Mesenchymal stem cell (in vitro differentiated cells and primary cell): ENCODE measurements around the gene KDM5A.

ENCODE experiments used
- DNase-seq: peaks from one replicate; pipeline ENCODE4 v3.0.0-alpha.2; 2013
- H2AFZ ChIP-seq: one replicate; pipeline ENCODE4 v1.6.1; 2013; ENCODE audit warnings: low read depth, mild to moderate bottlenecking, control low read depth, inconsistent platforms, low read length, moderate library complexity
- H2AK5ac ChIP-seq: 2 replicates; pipeline ENCODE4 v1.6.1; 2013; ENCODE audit warnings: low read length, moderate library complexity, mild to moderate bottlenecking, inconsistent platforms; ENCODE audit not compliant: severe bottlenecking
- H2BK120ac ChIP-seq: one replicate; pipeline ENCODE4 v1.6.1; 2013; ENCODE audit warnings: low read depth, mild to moderate bottlenecking, inconsistent platforms, low read length, moderate library complexity
- H2BK12ac ChIP-seq, 2 experiments: one replicate each; pipeline ENCODE4 v1.6.1; 2013; ENCODE audit warnings: inconsistent platforms in 2 of 2, low read length in 2 of 2, mild to moderate bottlenecking in 2 of 2, moderate library complexity in 2 of 2, control low read depth in 1 of 2
- H2BK15ac ChIP-seq: one replicate; pipeline ENCODE4 v1.6.1; 2013; ENCODE audit warnings: mild to moderate bottlenecking, low read depth, inconsistent platforms; ENCODE audit not compliant: poor library complexity, severe bottlenecking
- H2BK5ac ChIP-seq: 2 replicates; pipeline ENCODE4 v1.6.1; 2013; ENCODE audit warnings: low read depth, mild to moderate bottlenecking, low read length, control low read depth, inconsistent platforms; ENCODE audit not compliant: poor library complexity, severe bottlenecking
- H3K14ac ChIP-seq, 2 experiments: one replicate each; pipeline ENCODE4 v1.6.1; 2013; ENCODE audit warnings: inconsistent platforms in 2 of 2, low read length in 2 of 2, control low read depth in 1 of 2, mild to moderate bottlenecking in 1 of 2, moderate library complexity in 1 of 2
- H3K18ac ChIP-seq, 2 experiments: one replicate each; pipeline ENCODE4 v1.6.1; 2013; ENCODE audit warnings: inconsistent platforms in 2 of 2, low read length in 2 of 2, control low read depth in 1 of 2, low read depth in 1 of 2, mild to moderate bottlenecking in 1 of 2
- H3K23ac ChIP-seq, 2 experiments: one replicate each; pipeline ENCODE4 v1.6.1; 2013; ENCODE audit warnings: inconsistent platforms in 2 of 2, low read length in 2 of 2, mild to moderate bottlenecking in 2 of 2, moderate library complexity in 2 of 2, control low read depth in 1 of 2
- H3K27ac ChIP-seq: 2 replicates; pipeline ENCODE4 v1.5.1; 2013; ENCODE audit warnings: mild to moderate bottlenecking, moderate library complexity, low read length, control low read depth, inconsistent platforms; ENCODE audit not compliant: poor library complexity, severe bottlenecking
- H3K27me3 ChIP-seq, 2 experiments: 2 replicates each; pipeline versions ENCODE4 v1.6.1 to v1.7.0; 2013; ENCODE audit warnings: low read length in 2 of 2, mild to moderate bottlenecking in 2 of 2, moderate library complexity in 2 of 2, control low read depth in 1 of 2, inconsistent platforms in 1 of 2; ENCODE audit not compliant: control insufficient read depth in 1 of 2, insufficient read depth in 1 of 2
- H3K36me3 ChIP-seq, 2 experiments: 2 replicates each; pipeline versions ENCODE4 v1.6.1 to v1.7.0; 2013; ENCODE audit warnings: low read length in 2 of 2, control low read depth in 1 of 2, inconsistent platforms in 1 of 2, low read depth in 1 of 2, mild to moderate bottlenecking in 1 of 2; ENCODE audit not compliant: insufficient read depth in 2 of 2, control insufficient read depth in 1 of 2
- H3K4ac ChIP-seq, 2 experiments: one replicate each; pipeline ENCODE4 v1.6.1; 2013; ENCODE audit warnings: inconsistent platforms in 2 of 2, low read length in 2 of 2, mild to moderate bottlenecking in 2 of 2, moderate library complexity in 2 of 2, control low read depth in 1 of 2, low read depth in 1 of 2
- H3K4me1 ChIP-seq: 2 replicates; pipeline ENCODE4 v1.6.1; 2013; ENCODE audit warnings: low read depth, low read length, control low read depth; ENCODE audit not compliant: control insufficient read depth, insufficient read depth
- H3K4me2 ChIP-seq: 2 replicates; pipeline ENCODE4 v1.6.1; 2013; ENCODE audit warnings: low read length, mild to moderate bottlenecking, inconsistent platforms; ENCODE audit not compliant: poor library complexity, severe bottlenecking
- H3K4me3 ChIP-seq, 2 experiments: 2 replicates each; pipeline versions ENCODE4 v1.5.1 to v1.7.0; 2013; ENCODE audit warnings: low read length in 2 of 2, mild to moderate bottlenecking in 2 of 2, control low read depth in 1 of 2, low read depth in 1 of 2; ENCODE audit not compliant: insufficient read depth in 1 of 2
- H3K79me1 ChIP-seq: replicated peaks from 2 replicates; pipeline ENCODE4 v1.6.1; 2013; ENCODE audit warnings: mild to moderate bottlenecking, control low read depth, low read length, inconsistent platforms; ENCODE audit not compliant: poor library complexity, severe bottlenecking
- H3K9ac ChIP-seq: 2 replicates; pipeline ENCODE4 v1.7.0; 2013; ENCODE audit warnings: mild to moderate bottlenecking, low read length, moderate library complexity
- H3K9me3 ChIP-seq: 2 replicates; pipeline ENCODE4 v1.7.0; 2013; ENCODE audit warnings: mild to moderate bottlenecking, low read length; ENCODE audit not compliant: control insufficient read depth
- H4K8ac ChIP-seq: one replicate; pipeline ENCODE4 v1.6.1; 2013; ENCODE audit warnings: inconsistent platforms, mild to moderate bottlenecking, low read length, moderate library complexity
- H4K91ac ChIP-seq: one replicate; pipeline ENCODE4 v1.6.1; 2013; ENCODE audit warnings: mild to moderate bottlenecking, low read length, inconsistent platforms
- WGBS: methylation state at CpG from one replicate; pipeline ENCODE4 v1.1.7; 2013; ENCODE audit warnings: mixed read lengths; 5-methylcytosine and 5-hydroxymethylcytosine counted together

The KDM5A gene

DNA sequence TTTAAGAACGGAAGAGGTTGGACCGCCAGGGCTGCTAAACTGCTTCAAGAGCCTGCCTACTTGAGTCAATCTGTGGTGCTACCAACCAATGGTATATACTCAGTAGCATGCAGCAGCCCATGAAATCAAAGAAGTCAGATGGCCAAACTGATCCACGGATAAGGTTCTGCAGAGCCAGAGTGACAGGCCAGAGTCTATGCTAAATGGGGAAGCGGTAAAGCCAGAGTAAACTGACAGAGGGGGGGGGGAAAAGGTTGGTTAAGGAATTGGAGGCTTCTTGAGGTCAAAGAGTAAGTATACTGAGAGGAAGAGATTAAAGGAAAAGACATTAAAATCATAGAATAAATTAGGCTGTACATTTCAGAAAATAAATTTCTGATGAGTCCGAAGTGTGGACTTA is 111.1 kb downstream of the KDM5A start:
- Histone ChIP-seq H3K27ac (no peak overlapping the region), H3K4me3 (no peak overlapping the region), H3K4me2 (no peak overlapping the region), H4K8ac (no peak overlapping the region), H4K91ac (no peak overlapping the region), H2AFZ (no peak overlapping the region), H2BK120ac (no peak overlapping the region), H3K36me3 (peaks cover 3 to 40% of the 10 kb centered on the region in 2 experiments), H3K18ac (no peak overlapping the region), H3K79me1 (peaks cover 8% of the 10 kb centered on the region), H3K9ac (no peak overlapping the region), H2AK5ac (no peak overlapping the region), H3K23ac (no peak overlapping the region), H3K9me3 (no peaks in the 10 kb centered on the region), H3K27me3 (no peaks in the 10 kb centered on the region), H3K4me1 (no peaks in the 10 kb centered on the region), H2BK15ac (no peak overlapping the region), H2BK5ac (no peak overlapping the region), H3K14ac (no peak overlapping the region), H2BK12ac (no peak overlapping the region), H3K4ac (no peak overlapping the region)
- DNase-seq, result no peak
- WGBS, result 96% methylated on average over 5 of the region's 5 CpGs

DNA sequence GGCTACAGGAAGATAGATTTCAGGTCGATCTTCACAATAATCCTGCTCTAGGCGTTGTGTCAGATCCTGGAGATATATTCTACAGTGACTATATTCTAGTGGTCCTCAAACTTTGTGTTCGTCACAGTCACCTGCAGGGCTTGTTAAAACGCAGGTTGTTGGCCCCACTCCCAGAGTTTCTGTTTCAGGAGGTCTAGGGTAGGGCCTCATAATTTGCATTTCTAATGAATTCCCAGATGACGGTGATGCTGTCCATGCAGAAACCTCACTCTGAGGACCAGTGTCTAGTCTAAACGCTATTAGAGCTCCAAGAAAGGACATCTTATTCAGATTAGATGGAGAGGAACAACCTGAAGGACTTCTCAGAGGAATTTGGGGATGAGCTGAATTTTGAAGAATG is 113.3 kb downstream of the KDM5A start:
- whole genome bisulfite sequencing, result 92% methylated on average over 6 of the region's 6 CpGs
- H3K9ac ChIP-seq, result no peak overlapping the region
- no peak overlapping the region for H3K23ac ChIP-seq
- H4K91ac ChIP-seq, result no peak overlapping the region
- no peaks in the 10 kb centered on the region for H3K4me1 ChIP-seq
- H3K14ac ChIP-seq, result no peak overlapping the region
- H3K18ac ChIP-seq, result no peak overlapping the region
- H3K36me3 ChIP-seq, result peaks cover 0 to 25% of the 10 kb centered on the region in 2 experiments
- no peak overlapping the region for H2BK5ac ChIP-seq
- no peak overlapping the region for H2BK15ac ChIP-seq
- H2BK12ac ChIP-seq, result no peak overlapping the region
- H2AFZ ChIP-seq, result no peak overlapping the region
- no peak overlapping the region for H3K27ac ChIP-seq
- no peak overlapping the region for H3K4me2 ChIP-seq
- H2BK120ac ChIP-seq, result no peak overlapping the region
- H3K4ac ChIP-seq, result no peak overlapping the region
- H3K79me1 ChIP-seq, result peaks cover 10% of the 10 kb centered on the region
- no peak overlapping the region for H4K8ac ChIP-seq
- no peaks in the 10 kb centered on the region for H3K27me3 ChIP-seq
- no peaks in the 10 kb centered on the region for H3K9me3 ChIP-seq
- no peak overlapping the region for H3K4me3 ChIP-seq
- H2AK5ac ChIP-seq, result no peak overlapping the region
- no peak for DNase-seq

DNA sequence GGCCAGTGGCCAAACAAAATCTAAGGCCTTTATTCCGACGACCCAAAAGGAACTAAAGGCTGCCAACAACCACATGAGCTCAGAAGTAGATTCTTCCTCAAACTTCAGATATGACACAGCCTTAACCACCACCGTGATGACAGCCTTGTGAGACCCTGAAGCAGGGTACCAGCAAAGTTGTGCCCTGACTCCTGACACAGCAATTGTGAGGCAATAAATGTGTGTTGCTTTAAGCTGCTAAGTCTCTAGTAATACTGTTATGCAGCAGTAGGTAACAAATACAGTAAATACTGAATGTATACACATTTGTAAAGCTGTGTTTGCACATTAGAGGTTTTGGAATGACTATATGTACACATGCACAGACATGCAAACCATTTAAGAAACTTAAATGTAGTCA is 115.7 kb downstream of the KDM5A start:
- no peak overlapping the region for H2BK12ac ChIP-seq
- H3K79me1 ChIP-seq, result peaks cover 5% of the 10 kb centered on the region
- no peaks in the 10 kb centered on the region for H3K9me3 ChIP-seq
- H3K18ac ChIP-seq, result no peak overlapping the region
- 91% methylated on average over 3 of the region's 3 CpGs for WGBS
- no peak overlapping the region for H4K8ac ChIP-seq
- H3K4me2 ChIP-seq, result no peak overlapping the region
- H3K4ac ChIP-seq, result no peak overlapping the region
- no peak for DNase-seq
- no peak overlapping the region for H2AK5ac ChIP-seq
- no peak overlapping the region for H3K4me3 ChIP-seq
- no peak overlapping the region for H3K9ac ChIP-seq
- no peak overlapping the region for H3K23ac ChIP-seq
- peaks cover 0 to 4% of the 10 kb centered on the region in 2 experiments for H3K36me3 ChIP-seq
- no peak overlapping the region for H2BK5ac ChIP-seq
- no peak overlapping the region for H2BK15ac ChIP-seq
- no peak overlapping the region for H2AFZ ChIP-seq
- H4K91ac ChIP-seq, result no peak overlapping the region
- H3K4me1 ChIP-seq, result no peaks in the 10 kb centered on the region
- peaks cover 0 to 3% of the 10 kb centered on the region in 2 experiments for H3K27me3 ChIP-seq
- no peak overlapping the region for H3K14ac ChIP-seq
- no peak overlapping the region for H2BK120ac ChIP-seq
- H3K27ac ChIP-seq, result no peak overlapping the region

DNA sequence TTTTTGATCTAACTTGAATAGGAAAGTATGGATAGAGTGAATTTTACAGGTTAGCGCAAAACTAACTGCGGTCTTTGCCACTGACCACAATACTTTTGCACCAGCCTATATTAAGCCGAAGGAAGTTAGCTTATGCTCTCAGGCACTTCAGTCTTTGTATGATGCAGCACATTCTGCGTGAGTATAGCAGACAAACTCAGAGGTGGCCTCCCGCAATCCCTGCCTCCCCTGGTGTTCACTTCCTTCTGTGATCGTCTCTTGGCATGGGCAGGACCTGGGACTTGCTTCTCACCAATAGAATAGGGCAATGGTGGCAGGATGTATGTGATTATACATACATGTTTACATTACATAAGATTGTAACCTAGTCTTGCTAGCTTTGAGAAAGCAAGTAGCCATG is 116.2 kb downstream of the KDM5A start:
- no peak overlapping the region for H3K9ac ChIP-seq
- H3K18ac ChIP-seq, result no peak overlapping the region
- H3K36me3 ChIP-seq, result peaks cover 0 to 3% of the 10 kb centered on the region in 2 experiments
- no peak overlapping the region for H2BK12ac ChIP-seq
- no peaks in the 10 kb centered on the region for H3K9me3 ChIP-seq
- H3K79me1 ChIP-seq, result peaks cover 3% of the 10 kb centered on the region
- H2BK15ac ChIP-seq, result no peak overlapping the region
- H3K27me3 ChIP-seq, result peaks cover 0 to 7% of the 10 kb centered on the region in 2 experiments
- H3K14ac ChIP-seq, result no peak overlapping the region
- H2AK5ac ChIP-seq, result no peak overlapping the region
- H4K91ac ChIP-seq, result no peak overlapping the region
- WGBS, result 100% methylated on average over 4 of the region's 6 CpGs
- no peak overlapping the region for H3K4ac ChIP-seq
- no peak for DNase-seq
- no peak overlapping the region for H2BK5ac ChIP-seq
- H3K4me3 ChIP-seq, result no peak overlapping the region
- no peak overlapping the region for H3K27ac ChIP-seq
- H3K4me2 ChIP-seq, result no peak overlapping the region
- no peak overlapping the region for H4K8ac ChIP-seq
- no peak overlapping the region for H2BK120ac ChIP-seq
- H3K4me1 ChIP-seq, result peaks cover 2% of the 10 kb centered on the region
- H3K23ac ChIP-seq, result no peak overlapping the region
- no peak overlapping the region for H2AFZ ChIP-seq
